GF-D8 (cell line): Measurements from ENCODE around the gene CMYA5.
"Not testable (repeated sequence)": the region's sequence is repeated elsewhere in the genome, so short reads cannot be mapped to it uniquely, and the experiment has no call there.

ENCODE experiments used
- DNase-seq: peaks from one replicate; lab custom pipeline; 2025; lab: John Stamatoyannopoulos, UW

CMYA5 gene

DNA sequence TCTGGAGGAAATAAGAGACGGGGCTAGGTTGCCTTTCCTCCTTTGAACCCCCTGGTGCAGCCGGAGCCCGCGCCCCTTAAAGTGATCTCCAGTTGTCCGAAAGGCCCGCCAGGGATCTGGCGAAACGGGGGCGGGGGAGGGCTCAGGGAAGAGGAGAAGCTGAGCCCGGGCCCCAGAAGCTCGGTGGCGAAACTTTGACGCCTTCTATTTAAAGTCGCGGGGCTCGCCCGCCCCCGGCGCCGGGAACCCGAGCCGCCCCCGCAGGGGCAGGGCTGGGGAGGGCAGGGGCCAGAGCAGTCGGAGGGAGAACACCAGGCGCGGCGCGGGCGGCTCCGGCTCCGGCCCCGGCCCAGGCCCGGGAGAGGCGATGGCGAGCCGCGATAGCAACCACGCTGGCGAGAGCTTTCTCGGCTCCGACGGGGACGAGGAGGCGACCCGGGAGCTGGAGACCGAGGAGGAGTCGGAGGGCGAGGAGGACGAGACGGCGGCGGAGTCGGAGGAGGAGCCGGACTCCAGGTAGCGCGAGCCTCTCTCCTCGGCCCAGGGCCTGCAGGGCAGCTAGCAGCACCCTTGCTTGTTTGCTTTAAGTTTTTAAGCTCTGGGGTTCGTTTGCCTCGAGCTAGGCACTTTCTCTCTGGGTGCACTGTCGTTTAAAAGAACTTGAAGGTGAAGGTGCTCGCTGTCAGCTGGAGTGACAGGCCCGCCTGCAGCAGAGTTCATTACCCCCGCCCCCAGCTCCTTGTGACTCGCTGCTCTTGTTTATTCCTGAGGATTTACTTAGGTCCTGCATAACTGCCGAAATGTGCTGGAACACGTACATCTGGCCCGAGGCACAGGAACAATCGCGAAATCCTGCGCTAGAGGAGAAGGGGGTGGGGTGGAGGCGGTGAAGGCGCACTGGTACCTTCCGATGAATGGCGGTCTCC, at the start of gene CMYA5:
TSS of gene CMYA5 (plus strand) at position 296 of the 926 bp plus-strand sequence. CDS start at position 368, 72 bp downstream.
- DNase-seq = no peak

DNA sequence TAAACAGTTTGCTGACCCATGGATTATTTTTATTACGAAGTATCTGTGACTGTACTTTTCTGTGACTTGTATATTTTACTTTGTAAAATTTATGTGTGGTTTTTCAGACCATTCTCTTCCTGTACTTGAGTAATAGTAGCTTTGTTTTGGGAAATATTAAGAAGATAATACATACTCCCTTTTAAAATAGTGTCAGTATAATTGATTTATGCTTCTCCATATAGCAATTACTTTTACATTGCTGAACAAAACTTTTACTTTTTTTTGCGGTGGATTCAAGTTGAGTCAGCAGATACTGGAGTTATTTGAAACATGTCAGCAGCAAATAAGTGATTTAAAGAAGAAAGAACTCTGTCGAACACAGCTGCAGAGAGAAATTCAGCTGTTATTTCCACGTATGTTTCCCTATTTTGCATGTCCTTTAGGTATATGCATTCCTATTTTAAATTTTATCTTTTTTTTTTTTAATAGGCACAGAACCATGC, 49.0 kb upstream of the CMYA5 start:
- DNase-seq = no peak

DNA sequence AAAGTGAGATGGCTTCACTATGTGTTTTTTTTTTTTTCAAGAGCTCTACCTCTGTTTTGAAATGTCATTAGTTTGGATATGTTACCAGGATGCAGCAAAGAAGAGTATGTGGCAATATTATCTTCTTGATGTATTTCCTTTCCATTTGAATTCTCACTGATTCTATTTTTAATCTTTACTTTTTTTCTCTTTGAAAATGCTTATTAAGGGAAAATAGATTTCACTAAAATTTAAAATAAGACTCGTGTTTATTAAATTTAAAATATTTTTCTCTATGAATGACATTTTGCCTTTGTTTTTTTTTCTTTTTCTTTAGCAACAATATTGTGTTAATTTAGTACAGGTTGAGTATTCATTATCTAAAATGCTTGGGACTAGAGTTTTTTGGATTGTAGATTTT, 48.2 kb upstream of the CMYA5 start:
- DNase-seq = no peak

DNA sequence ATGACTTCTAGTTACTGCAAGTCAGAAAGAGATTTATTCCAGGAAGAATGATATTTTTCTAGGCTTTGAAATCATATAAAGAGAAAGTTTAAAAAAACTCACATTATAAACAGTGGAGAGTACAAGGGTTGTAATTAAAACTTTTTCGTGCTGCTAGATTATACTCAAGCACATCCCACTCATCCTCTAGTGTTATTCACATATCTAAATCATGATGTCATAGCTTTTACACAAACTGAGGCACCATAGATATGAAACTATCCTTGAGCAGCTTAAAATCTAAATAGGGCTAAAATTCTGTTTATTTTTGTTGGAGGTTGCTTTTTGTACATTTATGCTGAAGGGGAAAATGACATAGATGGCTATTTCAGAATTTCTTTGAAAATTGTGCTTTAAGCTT, 47.4 kb upstream of the CMYA5 start:
- no peak for DNase-seq

DNA sequence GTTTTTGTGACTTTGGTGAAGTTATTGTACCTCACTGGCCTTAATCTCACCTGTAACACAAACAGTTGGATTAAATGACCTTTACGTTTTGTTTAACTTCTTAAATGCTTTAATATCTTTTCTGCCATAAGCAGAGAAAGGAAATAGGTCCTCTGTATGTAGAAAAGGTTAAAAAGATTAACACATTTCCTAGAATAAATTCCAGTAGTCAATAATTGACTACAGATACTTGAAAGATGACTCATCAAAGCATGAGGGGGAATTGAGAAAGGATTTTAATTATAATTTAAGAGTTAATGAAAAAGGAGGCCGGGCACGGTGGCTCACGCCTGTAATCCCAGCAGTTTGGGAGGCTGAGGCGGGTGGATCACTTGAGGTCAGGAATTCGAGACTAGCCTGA, 35.8 kb upstream of the CMYA5 start:
- DNase-seq = no peak

DNA sequence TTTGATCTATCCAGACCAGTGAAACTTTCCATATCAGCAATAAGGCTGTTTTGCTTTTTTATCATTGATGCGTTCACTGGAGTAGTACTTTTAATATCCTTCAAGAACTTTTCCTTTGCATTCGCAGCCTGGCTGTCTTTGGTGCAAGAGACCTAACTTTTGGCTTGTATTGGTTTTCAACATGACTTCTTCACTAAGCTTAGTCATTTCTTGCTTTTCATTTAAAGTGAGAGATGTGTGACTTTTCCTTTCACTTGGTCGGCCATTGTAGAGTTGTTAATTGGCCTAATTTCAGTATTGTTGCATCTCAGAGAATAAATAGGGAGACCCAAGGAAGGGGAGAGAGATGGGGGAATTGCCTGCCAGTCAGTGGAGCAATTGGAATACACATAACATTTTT, 26.4 kb upstream of the CMYA5 start:
- DNase-seq = no peak

DNA sequence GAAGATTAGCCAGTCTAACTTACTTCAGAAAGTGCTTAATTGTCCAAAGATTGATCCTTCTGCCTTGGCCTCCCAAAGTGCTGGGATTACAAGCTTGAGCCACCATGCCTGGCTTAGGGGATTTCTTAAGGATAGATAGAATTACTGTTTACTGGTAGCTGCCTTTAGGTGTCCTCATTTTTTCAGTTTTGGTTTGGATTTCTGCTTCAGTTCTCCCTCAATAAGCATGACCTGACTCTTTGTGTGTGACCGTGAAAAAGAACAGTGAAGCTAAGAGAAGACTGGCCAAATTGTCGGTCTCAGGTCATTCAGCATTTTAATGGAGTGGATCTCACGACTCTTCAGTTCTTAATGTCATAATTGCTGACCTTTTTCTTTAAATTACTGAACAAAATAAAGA, 22.9 kb upstream of the CMYA5 start:
- DNase-seq = no peak

DNA sequence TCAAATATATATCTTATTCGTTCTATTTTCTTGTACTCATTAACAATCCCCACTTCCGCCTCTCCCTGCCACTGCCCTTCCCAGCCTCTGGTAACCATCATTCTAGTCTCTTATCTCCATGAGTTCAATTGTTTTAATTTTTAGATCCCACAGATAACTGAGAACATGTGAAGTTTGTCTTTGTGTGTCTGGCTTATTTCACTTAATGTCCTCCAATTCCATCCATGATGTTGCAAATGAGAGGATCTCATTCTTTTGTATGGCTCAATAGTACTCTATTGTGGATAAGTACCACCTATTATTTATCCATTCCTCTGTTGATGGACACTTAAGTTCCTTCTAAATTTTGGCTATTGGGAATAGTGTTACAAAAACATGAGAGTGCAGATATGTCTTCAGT, 17.2 kb upstream of the CMYA5 start:
- DNase-seq = no peak

DNA sequence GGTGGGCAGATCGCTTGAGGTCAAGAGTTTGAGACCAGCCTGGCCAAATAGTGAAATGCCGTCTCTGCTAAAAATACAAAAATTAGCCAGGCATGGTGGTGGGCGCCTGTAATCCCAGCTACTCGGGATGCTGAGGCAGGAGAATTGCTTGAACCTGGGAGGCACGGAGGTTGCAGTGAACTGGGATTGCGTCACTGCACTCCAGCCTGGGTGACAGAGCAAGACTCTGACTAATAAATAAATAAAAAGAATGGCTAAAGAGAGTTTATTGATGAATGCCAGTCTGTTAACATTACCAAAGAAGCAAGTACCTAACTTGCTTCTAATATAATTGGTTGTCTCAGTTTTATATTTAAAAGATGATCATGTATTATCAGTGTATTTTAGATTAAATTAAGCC, 13.3 kb upstream of the CMYA5 start:
- DNase-seq = not testable (repeated sequence)

DNA sequence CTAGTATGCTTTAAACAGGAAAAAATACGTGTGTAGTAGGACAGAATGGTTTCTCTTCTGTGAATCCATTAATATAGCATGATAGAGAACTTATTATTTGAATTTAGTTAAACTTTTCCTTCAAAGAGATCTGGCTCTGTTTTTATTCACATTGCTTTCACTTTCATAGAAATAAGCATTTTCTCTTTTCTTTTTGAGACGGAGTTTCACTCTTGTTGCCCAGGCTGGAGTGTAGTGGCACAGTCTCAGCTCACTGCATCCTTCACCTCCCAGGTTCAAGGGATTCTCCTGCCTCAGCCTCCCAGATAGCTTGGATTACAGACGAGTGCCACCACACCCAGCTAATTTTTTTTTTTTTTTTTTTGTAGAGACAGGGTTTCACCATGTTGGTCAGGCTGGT, 7.5 kb upstream of the CMYA5 start:
- not testable (repeated sequence) for DNase-seq

DNA sequence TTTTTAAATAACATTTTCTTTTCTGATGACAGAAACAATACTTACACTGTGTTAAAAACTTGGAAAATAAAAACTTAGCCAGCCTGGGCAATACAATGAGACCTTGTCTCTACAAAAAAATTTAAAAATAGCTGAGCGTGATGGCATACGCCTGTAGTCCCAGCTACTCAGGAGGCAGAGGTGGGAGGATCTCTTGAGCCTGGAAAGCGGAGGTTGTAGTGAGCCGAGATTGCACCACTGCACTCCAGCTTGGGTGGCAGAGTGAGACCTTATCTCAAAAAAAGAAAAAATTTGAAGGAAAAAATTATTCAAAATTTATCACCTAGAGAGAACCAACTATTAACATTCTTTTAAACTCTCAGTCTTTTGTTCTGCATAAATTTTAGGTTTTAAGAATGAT, 4.9 kb upstream of the CMYA5 start:
- no peak for DNase-seq

DNA sequence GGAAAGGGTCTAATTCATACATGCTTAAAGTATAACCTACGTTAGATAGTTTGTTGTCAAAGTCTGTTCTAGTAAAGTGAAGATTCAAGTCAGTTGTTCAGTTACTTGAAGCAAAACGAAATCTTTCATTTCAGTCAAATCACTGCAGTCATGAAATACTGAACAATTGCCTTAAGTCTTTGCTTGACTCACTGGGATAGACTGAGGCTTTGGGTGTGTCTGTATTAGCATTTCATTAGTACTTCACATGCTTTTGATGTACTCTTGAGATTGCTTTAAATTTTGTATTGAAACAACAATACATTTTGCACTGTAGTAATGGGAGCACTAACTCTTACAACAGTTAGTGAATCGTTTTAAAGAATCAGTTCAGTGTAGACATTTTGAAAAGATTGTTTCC, 4.0 kb upstream of the CMYA5 start:
- DNase-seq = no peak

DNA sequence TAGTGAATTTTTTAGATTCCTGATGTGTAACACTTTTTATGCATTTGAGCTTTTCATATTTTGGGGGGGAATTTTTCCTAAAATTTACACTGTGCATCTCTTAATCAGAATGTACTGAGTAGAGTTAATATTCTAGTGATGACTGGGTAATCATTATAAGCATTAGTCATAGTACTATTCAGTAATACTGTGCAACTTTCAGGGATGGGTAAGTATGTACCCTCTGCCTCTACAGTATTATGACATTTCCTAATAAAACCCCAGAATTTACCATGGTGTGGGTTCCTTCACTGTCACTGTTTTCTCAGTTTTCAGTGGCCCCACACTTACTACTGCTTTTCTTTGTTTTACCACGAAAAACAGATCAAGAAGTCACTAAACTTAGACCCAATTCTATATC, 2.8 kb upstream of the CMYA5 start:
- no peak for DNase-seq

DNA sequence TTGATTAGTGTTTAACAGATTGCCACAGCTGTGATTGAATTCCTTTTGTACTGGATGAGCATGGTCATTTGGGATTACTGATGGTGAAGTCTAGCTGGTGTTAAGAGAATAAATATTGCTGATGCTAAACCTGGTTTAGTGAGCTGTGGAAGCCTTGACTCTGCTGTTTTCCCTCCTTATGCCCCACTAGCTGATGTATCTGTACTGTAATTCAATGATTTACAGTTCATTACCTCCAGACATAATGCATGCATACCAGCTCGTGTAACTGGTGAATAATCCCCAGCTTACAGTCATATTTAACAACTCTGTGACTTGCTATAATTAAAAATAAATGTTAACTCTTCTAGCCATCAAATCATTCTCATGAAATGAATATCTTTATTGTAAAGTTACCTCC, 1.7 kb upstream of the CMYA5 start:
- DNase-seq = no peak

DNA sequence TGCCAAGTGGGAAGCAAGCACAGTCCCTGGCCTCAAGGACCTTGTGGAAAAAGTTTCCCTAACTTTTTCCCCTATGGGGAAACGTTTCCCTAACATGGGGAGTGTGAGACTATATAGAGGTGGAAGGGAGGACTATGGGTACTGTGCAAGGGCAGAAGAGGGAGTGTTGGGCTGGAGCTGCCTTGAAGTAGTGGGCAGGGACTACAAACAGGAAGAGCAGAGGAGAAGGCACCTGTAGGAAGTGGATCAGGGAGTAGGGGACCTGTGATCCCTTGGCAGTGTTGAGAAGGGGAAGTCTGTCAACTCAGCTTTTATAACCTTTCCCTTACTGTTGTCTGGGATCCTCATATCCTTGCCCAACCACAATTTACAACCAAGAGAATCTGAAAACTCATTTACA, 1.4 kb downstream of the CMYA5 start:
- no peak for DNase-seq

DNA sequence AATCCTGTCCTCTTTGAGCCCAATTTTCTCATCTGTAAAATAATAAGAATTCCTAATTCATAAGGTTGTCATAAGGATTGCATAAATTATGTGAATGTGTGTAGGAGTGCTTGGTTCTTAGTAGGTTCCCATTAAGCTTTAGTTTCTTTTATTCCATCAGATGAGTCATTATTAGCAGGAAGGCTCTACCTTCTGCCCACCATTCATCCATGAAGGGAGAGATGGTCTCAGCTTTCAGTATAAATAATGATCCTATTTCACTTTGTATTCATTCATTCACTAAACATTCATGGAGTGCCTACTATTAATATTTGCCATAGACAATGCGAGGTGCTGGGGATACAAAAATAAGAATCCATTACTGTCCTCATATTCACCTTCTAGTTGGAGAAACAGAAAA, 3.0 kb downstream of the CMYA5 start:
- no peak for DNase-seq

DNA sequence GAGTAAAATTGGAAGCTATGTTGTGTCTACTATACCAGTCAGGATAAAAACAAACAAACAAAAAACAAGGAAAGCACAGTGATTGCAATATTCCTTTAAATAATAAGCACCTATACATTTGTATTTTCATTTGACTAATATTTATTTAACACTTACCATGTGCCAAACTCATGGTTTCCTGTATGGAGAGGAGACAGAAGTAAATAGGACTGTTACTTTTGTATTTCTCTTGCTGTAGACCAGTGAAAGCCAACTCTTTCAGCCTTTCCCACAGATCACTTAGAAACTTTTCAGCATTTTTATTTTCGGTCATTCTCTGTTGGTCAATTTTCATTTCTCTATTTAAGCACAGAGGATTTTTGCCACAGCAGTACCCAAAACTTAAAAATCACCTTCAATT, 4.5 kb downstream of the CMYA5 start:
- no peak for DNase-seq

DNA sequence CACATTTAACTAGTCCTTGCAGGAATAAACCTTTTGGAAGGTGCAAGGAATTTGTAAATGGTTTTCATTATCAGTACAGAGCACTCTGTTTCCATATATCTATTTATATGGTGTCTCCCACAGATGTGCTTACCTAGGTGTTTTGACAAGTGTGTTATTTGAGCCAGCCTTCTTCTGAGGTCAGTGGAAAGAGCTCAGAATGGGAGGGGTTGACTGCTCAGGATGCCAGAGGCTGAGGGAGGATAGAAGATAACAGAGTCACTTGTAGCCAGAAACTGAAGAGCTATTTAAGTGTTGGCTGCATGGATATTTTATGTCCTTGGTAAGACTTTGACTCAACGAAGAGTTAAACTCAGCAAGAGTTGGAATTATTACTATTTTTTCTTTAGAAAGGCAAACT, 5.0 kb downstream of the CMYA5 start:
- no peak for DNase-seq

DNA sequence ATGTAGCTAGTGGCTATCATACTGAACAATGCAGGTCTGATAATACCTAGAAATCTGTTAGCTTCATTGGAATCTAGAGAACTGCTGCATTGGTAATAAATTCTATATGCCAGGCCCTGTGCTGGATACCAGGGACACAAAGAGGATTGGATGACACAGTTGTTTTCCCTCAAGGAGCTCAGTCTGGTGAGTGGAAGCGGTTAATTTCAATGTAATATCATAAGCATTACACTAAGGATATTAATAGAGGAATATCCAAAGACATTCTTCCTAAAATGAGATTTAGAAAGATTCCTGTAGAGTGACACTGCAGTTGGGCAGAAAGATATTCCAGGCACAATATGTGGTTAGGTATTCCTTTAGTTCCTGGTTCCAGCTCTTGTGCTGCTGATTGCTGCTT, 5.9 kb downstream of the CMYA5 start:
- no peak for DNase-seq

DNA sequence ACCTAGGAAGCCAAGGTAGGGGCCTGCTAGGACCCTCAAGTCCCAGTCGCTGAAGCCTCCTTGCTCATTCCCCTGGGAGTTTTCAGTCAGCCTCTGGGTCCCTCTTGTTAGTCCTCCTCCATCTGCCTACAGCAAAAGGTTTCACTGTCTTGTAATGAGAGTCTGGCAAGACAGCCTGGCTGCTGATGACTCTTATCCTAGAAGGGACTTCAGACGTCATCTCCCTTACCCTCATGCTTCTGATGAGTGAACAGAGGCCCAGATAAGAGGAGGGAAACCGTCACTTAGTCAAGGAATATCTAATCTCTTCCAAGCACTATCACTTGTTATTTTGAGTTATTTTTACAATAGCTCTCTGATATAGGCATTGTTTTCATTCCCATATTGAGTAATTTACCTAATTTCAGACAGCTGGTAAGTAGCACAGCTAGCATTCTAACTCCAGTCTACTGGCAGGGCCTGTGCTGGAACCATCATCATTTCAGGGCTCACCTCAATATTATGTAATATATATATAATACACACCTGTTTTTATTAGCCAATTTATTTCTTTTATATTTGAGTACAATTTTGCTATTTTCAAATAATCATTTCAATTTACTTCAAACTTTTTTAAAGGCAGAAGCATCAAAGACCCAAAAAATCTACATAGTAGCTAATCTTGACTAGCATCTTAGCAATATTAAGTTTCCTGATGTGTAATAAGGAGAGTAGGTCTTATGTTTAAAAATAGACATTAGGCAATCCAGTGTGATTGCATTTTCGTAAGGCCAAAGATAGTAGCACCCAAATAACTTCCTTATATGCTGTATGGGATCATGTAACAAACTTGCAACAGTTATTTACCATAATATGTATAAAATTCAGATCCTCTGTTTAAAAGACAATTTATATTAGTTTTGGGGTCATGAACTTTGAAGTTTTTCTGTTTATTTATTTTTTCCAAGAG, 7.9 kb downstream of the CMYA5 start:
- peak; percentile 18 for DNase-seq

DNA sequence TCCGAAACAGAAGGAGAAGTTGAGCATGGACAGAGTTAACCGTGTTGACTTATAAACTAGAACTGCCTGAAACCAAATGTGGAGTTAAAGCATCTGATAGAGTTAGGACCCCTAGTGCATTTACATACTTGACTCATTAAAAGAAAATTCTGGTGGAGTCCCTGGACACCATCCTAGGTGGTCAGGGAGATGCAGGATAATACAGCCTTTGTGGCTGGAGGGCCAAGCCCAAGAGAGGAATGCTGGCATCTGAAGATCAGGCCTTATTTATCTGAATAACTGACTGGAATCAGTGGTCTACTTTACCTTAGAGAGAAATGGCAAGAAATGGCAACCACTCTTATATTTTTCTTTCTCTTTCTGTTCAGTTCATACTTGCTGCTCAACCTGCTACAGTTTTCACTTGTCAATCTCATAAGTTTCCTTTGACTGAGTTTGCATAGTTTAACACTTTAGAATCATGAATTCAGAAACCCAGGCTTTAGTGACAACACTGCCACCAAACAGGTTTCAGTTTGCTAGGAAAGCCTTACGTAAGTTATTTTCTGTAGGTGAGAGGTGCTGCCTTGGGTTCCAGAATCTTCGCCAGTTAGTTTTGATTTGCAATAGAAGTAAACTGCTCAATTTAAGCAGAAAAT, 10.2 kb downstream of the CMYA5 start:
- DNase-seq = no peak
